ENCODE measurements around the gene KDM2A.
"Not testable (repeated sequence)": the region's sequence is repeated elsewhere in the genome, so short reads cannot be mapped to it uniquely, and the experiment has no call there.

Gene KDM2A

DNA sequence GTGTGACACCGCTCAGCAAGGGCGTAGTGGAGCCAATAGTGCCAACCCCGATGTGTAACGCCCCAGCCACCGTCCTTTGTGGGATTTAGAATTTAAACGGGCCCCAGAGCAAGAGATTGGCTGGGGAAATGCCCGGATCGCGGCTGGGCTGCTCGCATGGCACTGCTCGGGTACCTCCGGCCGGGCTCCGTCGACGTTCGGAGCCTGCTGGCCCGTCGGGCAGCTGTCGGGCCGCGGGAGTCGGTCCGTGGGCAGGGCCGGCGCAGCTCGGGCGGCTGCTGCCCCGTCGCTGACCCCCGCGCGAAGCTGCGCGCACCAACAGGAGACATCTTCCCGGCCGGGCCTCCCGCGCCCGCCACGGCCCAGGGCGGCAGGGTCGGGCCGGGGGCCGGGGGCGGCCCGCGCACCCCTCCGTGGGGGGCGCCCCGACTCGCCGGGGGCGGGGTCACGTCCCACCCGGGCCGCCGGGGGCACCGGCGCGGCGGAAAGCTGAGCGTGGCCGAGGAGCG, 1.3 kb upstream of the KDM2A start:
- in situ Hi-C loops (cut with MboI; ENCODE audit: low sequenced_read_pairs): no loop called here

DNA sequence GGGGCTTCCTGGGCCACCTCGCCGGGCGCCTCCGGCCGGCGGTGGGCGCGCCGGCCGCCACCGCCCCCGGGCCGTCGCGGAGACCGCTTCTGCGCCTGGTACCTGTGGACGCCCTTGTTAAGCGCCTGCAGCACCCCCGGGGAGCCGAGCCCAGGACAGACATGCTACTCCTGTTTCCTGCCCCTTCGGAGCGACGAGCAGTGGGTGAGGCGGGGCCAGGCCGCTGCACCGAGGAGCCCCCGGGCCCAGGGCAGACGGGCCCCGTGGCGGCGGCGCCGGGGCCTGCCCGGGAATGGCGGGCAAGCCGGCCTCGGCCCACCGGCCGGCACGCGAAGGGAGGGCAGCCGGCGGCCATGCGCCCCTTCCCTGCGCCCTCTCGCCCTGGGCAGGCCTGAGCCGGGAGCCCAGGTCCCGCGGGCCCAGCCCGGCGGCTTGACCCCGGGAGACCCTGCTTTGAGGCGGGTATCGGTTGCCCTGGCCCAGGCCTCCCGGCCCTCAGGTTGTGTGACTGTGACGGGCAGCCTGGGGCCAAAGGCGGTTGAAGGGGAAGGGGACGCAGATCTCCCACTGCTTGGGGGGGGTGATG, 789 bp upstream of the KDM2A start:
- in situ Hi-C loops (cut with MboI; ENCODE audit: low sequenced_read_pairs): no loop called here

GRCh38 chr11:67119585-67120391, 725 bp downstream of the KDM2A start:
- in situ Hi-C loops (cut with MboI; ENCODE audit: low sequenced_read_pairs): no loop called here

GRCh38 chr11:67120456-67120855, 1.4 kb downstream of the KDM2A start:
- in situ Hi-C loops (cut with MboI; ENCODE audit: low sequenced_read_pairs): no loop called here

DNA sequence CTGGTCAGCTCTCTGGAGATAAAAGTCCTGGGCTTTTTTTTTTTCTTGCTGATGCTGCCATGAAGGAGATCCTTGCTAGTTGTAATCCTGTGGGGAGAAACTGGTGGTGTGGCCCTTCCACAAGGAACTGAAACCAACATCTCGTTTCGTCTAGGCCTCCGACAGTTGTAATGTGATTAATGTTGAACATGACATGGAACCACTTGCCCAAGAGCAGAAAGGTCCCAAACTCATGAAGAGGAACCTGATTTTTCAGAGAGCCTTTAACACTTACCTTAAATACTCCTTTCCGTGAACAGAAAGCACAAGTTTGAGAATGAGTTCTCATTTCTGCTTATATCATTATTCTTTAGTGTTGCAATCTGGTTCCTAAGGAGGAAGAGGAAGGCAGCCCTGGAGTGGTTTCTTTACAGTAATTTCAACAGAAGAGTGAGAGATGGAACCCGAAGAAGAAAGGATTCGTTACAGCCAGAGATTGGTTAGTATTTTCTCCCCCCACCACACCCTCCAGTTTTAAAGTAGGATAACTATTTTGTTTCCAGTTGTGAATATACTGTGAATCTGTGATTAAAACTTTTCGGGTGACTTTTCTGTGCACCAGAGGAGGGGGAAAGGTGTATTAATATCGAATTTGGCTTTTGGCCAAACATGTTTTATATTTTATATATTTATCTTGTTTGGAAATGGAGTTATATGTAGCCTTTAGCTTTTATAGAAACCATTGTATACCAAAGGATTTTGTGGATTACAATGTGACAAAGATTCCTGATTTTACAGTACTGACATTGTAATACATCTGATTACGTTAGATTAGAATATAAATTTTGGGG, 2.0 kb downstream of the KDM2A start:
- in situ Hi-C loops (cut with MboI; ENCODE audit: low sequenced_read_pairs): no loop called here

GRCh38 chr11:67123801-67124200, 4.7 kb downstream of the KDM2A start:
- in situ Hi-C loops (cut with MboI; ENCODE audit: low sequenced_read_pairs): not testable (repeated sequence)

- in situ Hi-C loops (cut with MboI; ENCODE audit: low sequenced_read_pairs): not testable (repeated sequence)
Measured at GRCh38 chr11:67126243-67126642, 7.2 kb downstream of the KDM2A start.

DNA sequence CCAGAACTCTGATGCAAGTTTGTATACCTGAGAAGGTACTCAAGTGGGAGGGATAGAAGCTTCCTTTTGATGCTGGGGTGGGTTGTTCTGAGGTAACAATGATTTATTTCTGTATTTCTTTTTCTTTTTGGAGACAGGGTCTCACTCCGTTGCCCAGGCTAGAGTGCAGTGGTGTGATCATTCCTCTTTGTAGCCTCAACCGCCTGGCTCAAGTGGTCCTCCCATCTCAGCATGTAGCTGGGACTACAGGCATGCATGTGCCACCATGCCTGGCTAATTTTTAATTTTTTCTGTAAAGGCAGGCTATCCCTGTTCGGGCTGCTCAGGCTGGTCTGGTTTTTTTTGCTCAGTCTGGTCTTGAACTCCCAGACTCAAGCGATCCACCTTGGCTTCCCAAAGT, 7.9 kb downstream of the KDM2A start:
- in situ Hi-C loops (cut with MboI; ENCODE audit: low sequenced_read_pairs): no loop called here

DNA sequence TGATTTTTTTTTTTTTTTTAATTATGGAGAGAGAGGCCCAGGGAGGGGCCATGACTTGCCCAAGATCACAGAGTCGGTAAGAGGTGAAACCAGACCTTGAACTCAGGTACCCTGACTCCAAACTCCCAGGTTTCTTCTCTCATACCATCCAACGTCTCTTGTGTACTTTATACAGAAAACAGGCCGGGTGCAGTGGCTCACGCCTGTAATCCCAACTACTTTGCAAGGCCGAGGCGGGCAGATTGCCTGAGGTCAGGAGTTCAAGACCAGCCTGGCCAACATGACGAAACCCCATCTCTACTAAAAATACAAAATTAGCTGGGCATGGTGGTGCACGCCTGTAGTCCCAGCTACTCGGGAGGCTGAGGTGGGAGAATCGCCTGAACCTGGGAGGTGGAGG, 11.8 kb downstream of the KDM2A start:
- in situ Hi-C loops (cut with MboI; ENCODE audit: low sequenced_read_pairs): not testable (repeated sequence)

DNA sequence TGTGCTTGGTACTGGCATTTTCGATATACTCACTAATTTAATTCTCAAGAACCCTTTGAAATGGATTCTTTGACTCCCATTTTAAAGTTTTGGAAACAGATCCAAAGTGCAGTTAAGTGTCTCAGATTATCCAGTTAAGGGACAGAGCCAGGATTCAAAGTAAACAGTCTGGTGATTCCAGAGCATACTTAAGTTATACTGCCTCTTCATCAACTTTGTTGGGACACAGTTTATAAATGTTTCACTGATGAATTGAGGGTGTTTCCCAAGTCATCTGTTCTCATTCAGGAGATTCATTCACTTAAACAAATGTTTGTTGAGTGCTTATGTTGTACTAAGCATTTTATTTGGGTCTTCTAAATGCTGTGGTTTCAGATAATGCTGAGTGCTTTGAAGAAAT, 17.1 kb downstream of the KDM2A start:
- in situ Hi-C loops (cut with MboI; ENCODE audit: low sequenced_read_pairs): no loop called here

GRCh38 chr11:67138922-67139321, 19.9 kb downstream of the KDM2A start:
- in situ Hi-C loops (cut with MboI; ENCODE audit: low sequenced_read_pairs): no loop called here

DNA sequence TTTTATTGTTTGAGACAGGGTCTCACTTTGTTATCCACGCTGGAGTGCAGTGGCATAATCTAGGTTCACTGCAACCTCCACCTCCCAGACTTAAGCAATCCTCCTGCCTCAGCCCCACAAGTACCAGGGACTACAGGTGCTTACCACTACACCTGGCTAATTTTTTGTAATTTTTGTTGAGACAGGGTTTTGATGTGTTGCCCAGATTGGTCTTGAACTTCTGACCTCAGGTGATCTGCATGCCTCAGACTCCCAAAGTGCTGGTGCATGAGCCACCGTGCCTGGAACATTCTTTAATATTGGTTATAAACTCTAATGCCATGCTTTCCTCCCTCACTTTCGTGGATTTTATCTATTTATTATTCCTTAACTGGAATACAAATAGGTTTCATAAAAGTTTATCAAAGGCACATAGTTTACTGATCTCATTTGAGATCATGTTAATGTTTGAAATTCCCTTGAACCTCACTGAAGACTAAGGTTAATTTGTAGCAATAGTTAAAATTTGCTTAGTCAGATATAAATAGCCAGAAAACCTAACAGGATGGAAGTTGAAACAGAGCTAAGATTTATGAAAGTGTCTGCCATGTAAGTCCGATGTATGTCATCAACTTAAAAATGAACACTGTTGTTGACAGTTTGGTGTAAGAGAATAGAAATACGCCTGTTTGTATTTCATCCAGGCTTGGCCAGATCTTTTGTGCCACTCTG, 27.6 kb downstream of the KDM2A start:
- in situ Hi-C loops (cut with MboI; ENCODE audit: low sequenced_read_pairs): no loop called here

DNA sequence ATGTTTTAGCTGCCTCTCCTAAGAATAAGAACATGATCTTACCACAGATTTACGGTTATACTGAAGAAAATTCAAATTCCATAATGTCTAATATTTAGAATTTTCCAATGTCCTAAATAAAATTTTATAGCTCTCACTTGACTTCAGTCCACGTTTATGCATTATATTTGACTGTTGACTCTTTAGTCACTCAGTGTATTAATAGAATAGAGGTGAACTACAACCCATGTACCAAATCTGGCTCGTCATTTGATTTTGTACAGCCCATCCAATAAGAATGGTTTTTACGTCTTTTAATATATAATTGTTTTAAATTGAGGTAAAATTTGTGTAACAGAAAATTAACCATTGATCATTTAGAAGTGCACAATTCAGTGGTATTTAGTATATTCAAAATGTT, 34.9 kb downstream of the KDM2A start:
- in situ Hi-C loops (cut with MboI; ENCODE audit: low sequenced_read_pairs): no loop called here

DNA sequence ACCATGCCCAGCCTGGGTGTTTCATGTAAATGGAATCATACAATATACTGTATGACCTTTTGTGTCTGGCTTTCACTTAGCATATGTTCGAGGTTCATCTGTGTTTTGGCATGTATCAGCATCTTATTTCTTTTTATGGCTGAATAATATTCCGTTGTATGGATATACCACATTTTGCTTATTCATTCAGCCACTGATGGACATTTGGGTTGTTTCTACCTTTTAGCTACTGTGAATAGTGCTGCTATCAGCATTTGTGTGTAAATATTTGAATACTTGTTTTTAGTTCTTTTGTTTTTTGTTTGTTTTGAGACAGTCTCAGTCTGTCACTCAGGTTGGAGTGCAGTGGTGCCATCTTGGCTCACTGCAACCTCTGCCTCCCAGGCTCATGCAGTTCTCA, 35.7 kb downstream of the KDM2A start:
- in situ Hi-C loops (cut with MboI; ENCODE audit: low sequenced_read_pairs): no loop called here

DNA sequence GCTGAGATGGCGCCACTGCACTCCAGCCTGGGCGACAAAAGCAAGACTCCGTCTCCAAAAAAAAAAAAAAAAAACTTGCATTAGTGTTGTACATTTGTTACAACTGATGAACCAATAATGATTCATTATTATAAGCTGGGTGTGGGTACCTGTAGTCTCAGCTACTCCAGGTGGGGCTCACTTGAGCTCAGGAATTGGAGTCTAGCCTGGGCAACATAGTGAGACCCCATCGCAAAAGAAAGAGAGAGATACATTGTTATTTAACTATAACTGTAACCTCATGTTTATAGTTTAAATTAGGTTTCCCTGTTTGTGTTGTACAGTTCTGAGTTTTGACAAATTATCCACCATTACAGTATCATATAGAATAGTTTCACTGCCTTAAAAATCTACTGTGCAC, 38.6 kb downstream of the KDM2A start:
- in situ Hi-C loops (cut with MboI; ENCODE audit: low sequenced_read_pairs): no loop called here

- in situ Hi-C loops (cut with MboI; ENCODE audit: low sequenced_read_pairs): no loop called here
Measured at GRCh38 chr11:67158221-67158620, 39.2 kb downstream of the KDM2A start.

GRCh38 chr11:67160045-67160444, 41.0 kb downstream of the KDM2A start:
- in situ Hi-C loops (cut with MboI; ENCODE audit: low sequenced_read_pairs): no loop called here

GRCh38 chr11:67160872-67161783, 42.1 kb downstream of the KDM2A start:
- in situ Hi-C loops (cut with MboI; ENCODE audit: low sequenced_read_pairs): no loop called here

DNA sequence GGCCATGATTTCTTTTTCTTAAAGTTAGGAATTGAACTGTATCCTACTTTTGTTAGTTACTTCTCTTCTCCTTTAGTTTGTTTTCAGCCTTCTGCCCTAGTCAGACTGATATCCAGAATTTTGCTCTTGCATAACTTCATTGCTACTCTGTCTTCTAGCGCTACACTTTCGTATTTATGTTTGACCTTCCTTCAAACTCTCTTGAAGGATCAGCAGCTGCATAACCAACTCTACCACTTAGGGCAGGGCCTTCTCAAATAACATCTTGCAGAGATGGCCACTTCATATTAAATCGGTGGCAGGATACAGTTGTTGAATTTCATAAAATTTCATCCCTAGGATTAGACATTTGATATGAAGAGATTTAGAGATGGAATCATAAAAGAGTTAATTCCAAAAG, 43.9 kb downstream of the KDM2A start:
- in situ Hi-C loops (cut with MboI; ENCODE audit: low sequenced_read_pairs): no loop called here

- in situ Hi-C loops (cut with MboI; ENCODE audit: low sequenced_read_pairs): no loop called here
Measured at GRCh38 chr11:67165623-67166022, 46.6 kb downstream of the KDM2A start.

All from HL-60/S4 treated with phorbol 12-myristate 13-acetate at 8.2 ng/mL for 4 days and 3 days (cell line).